ENCODE data around the gene SORBS1.

DNA sequence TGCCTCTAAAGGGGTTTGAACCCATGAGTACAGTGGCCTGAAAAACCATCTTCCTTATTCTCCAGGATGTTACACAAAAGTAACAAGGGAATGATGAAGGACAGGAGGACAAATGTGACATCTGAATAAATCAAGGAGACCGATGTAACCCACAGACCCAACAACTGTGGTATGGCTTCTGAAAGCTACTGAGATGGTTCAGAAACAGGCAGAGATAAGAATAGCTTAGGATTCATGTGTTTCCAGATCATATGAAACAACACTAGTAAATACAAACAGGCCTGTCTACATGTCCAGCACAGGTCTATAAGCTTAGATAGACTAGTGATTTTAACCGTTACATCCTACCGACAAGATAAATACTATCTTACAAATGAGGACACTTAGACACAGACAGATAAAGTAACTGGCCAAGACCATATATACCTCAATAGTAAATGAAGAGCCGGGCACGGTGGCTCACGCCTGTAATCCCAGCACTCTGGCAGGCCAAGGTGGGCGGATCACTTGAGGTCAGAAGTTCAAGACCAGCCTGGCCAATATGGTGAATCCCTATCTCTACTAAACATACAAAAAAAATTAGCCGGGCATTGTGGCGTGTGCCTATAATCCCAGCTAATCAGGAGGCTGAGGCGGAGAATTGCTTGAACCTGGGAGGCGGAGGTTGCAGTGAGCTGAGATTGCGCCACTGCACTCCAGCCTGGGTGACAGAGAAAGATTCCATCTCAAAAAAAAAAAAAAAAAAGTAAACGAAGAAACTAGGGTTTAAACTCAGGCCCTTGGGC, 88.7 kb downstream of the SORBS1 start:
- TF ChIP-seq GLI4 (tag by site-specific recombination; IDR thresholded peaks at IDR 0.05) (no peak), ZNF274 (IDR thresholded peaks at IDR 0.05; ENCODE audit: low read length) (no peak), ZNF274 (tag by site-specific recombination; IDR thresholded peaks at IDR 0.05; ENCODE audit: borderline replicate concordance) (no peak), ZFP37 (tag by site-specific recombination; IDR thresholded peaks at IDR 0.05) (no peak), CTCF (tag by site-specific recombination; IDR thresholded peaks at IDR 0.05) (no peak), ZNF239 (tag by site-specific recombination; IDR thresholded peaks at IDR 0.05) (no peak), PRDM2 (tag by site-specific recombination; IDR thresholded peaks at IDR 0.05; ENCODE audit: borderline replicate concordance) (no peak), ZNF792 (tag by site-specific recombination; IDR thresholded peaks at IDR 0.05) (no peak), GLIS1 (tag by site-specific recombination; IDR thresholded peaks at IDR 0.05) (no peak)

Measured in HEK293 (cell line).